Gastroesophageal sphincter (tissue), 4 donors: Measurements from ENCODE around the gene EEF1A1. TPM values are rescaled to one million over a fixed set of nuclear protein-coding genes. Genes with fewer than 3 reads are reported as not detected.
A peak's percentile ranks its signal among the peaks of the same experiment; 100 is the strongest.
"Not testable (repeated sequence)": the region's sequence is repeated elsewhere in the genome, so short reads cannot be mapped to it uniquely, and the experiment has no call there.

Source experiments
- ATAC-seq: fragments of 150-250 bp; one replicate; pipeline ENCODE4 v1.9.1; 2016; ENCODE audit warnings: mild to moderate bottlenecking, moderate library complexity
- H3K27ac ChIP-seq, 4 donors: fragments of 200-600 bp; sonication (generic) in 3 of 4; 1 replicate in 3 of 4; 2 replicates in 1 of 4; pipeline ENCODE4 v1.5.1; 2016 to 2019
- H3K27me3 ChIP-seq: fragments of 200-600 bp; sonication (generic); one replicate; pipeline ENCODE4 v1.5.1; 2019
- H3K36me3 ChIP-seq, 2 donors: fragments of 200-600 bp; sonication (generic); one replicate each; pipeline ENCODE4 v1.5.1; 2019; ENCODE audit warnings: control low read depth in 1 of 2
- H3K4me1 ChIP-seq, 3 donors: fragments of 200-600 bp; sonication (generic); 1 replicate in 2 of 3; 2 replicates in 1 of 3; pipeline ENCODE4 v1.5.1; 2016 to 2019; ENCODE audit warnings: control low read depth in 2 of 3
- H3K4me3 ChIP-seq, 2 donors: fragments of 200-600 bp; sonication (generic); one replicate each; pipeline ENCODE4 v1.5.1; 2019; ENCODE audit warnings: mild to moderate bottlenecking in 1 of 2, moderate library complexity in 1 of 2
- H3K9me3 ChIP-seq, 3 donors: fragments of 200-600 bp; sonication (generic); one replicate each; pipeline ENCODE4 v1.5.1; 2017 to 2019; ENCODE audit warnings: control low read depth in 2 of 3
- CTCF ChIP-seq, 4 experiments: fragments of 200-600 bp in 2 of 4; fragments of 450-650 bp in 2 of 4; sonication (generic) in 1 of 4; IDR thresholded peaks; one replicate each; pipeline ENCODE4 v1.5.1; 2017 to 2019; ENCODE audit warnings: antibody characterized with exemption in 4 of 4, mild to moderate bottlenecking in 2 of 4, moderate library complexity in 2 of 4
- EP300 ChIP-seq: sonication (generic); formaldehyde crosslinking; IDR thresholded peaks from one replicate; pipeline ENCODE4 v1.6.1; 2017; ENCODE audit warnings: antibody characterized with exemption, mild to moderate bottlenecking
- POLR2A ChIP-seq, 2 donors: fragments of 450-650 bp; IDR thresholded peaks; one replicate each; pipeline ENCODE4 v1.6.1; 2017; ENCODE audit warnings: antibody characterized with exemption in 2 of 2, mild to moderate bottlenecking in 2 of 2, moderate library complexity in 1 of 2
- POLR2AphosphoS5 ChIP-seq: sonication (generic); formaldehyde crosslinking; IDR thresholded peaks from one replicate; pipeline ENCODE4 v1.6.1; 2017; ENCODE audit warnings: antibody characterized with exemption
- WGBS, 2 donors: methylation state at CpG; one replicate each; pipeline ENCODE4 v1.1.5; 2018; ENCODE audit warnings: low coverage in 1 of 2; 5-methylcytosine and 5-hydroxymethylcytosine counted together
- total RNA-seq, 4 donors: library from RNA; depleted of rRNA; stranded (reverse); fragments of >200 nt; gene quantifications; one replicate each; pipeline ENCODE4 v1.1.0, GENCODE V29; 2016

Gene EEF1A1
- total RNA-seq, 4 donors from 2014 or later = 7,131 to 12,070 (median 10,987) TPM

- no peak for TF ChIP-seq EP300
- TF ChIP-seq POLR2AphosphoS5 = peak; percentile 8
- H3K9me3 ChIP-seq = no peaks in the 10 kb centered on the region
- no peaks in the 10 kb centered on the region for H3K27me3 ChIP-seq
- peaks cover 0 to 54% (median 26%) of the 10 kb centered on the region in 3 donors for H3K4me1 ChIP-seq
- ATAC-seq = peak; percentile 68
- WGBS, 2 donors = 0% methylated on average over 2 to 4 of the region's 36 CpGs
- peak overlapping the region; percentile 96 to 100 (median 99) for H3K27ac ChIP-seq
- H3K36me3 ChIP-seq = peaks cover 0 to 31% of the 10 kb centered on the region in 2 donors
- peak overlapping the region; percentile 84 to 92 for H3K4me3 ChIP-seq
Measured at GRCh38 chr6:73521351-73521985, 636 bp upstream of the EEF1A1 start.

GRCh38 chr6:73519926-73520687, 725 bp downstream of the EEF1A1 start:
- peaks cover 0 to 44% of the 10 kb centered on the region in 2 donors for H3K36me3 ChIP-seq
- peak overlapping the region; percentile 96 to 100 (median 98) for H3K27ac ChIP-seq
- H3K4me3 ChIP-seq = peak overlapping the region; percentile 84 to 92
- peaks cover 3 to 68% (median 32%) of the 10 kb centered on the region in 3 donors for H3K4me1 ChIP-seq
- ATAC-seq = peak; percentile 43
- 0% methylated on average over 4 to 5 of the region's 56 CpGs for WGBS, 2 donors
- no peaks in the 10 kb centered on the region for H3K27me3 ChIP-seq
- no peak for TF ChIP-seq CTCF (IDR thresholded peaks at IDR 0.05)
- peak; percentile 24 to 28 for TF ChIP-seq POLR2A (IDR thresholded peaks at IDR 0.05)
- TF ChIP-seq POLR2AphosphoS5 = peak; percentile 77
- H3K9me3 ChIP-seq = no peaks in the 10 kb centered on the region

- not testable (repeated sequence) for H3K9me3 ChIP-seq, H3K27me3 ChIP-seq, ATAC-seq
- Histone ChIP-seq H3K36me3 (peaks cover 0 to 53% of the 10 kb centered on the region in 2 donors), H3K4me3 (peak overlapping the region; percentile 84 to 92), H3K27ac (peak overlapping the region; percentile 96 to 100 (median 98)), H3K4me1 (peaks cover 3 to 76% (median 36%) of the 10 kb centered on the region in 3 donors)
- WGBS, 2 donors = 3 to 7% methylated on average over 5 to 6 of the region's 8 CpGs
Measured at GRCh38 chr6:73518982-73519881, 1.6 kb downstream of the EEF1A1 start.

GRCh38 chr6:73518100-73518981, 2.5 kb downstream of the EEF1A1 start:
- WGBS, 2 donors = 17 to 22% methylated on average over 8 to 13 of the region's 19 CpGs
- peak; percentile 59 for TF ChIP-seq POLR2AphosphoS5
- ATAC-seq, H3K27me3 ChIP-seq, H3K9me3 ChIP-seq: not testable (repeated sequence)
- Histone ChIP-seq H3K27ac (peak overlapping the region in 3 of 4 donors; percentile 64 to 100 (median 100)), H3K4me3 (peak overlapping the region in 1 of 2 donors; percentile 92), H3K36me3 (peaks cover 0 to 57% of the 10 kb centered on the region in 2 donors), H3K4me1 (peaks cover 3 to 77% (median 36%) of the 10 kb centered on the region in 3 donors)

GRCh38 chr6:73516514-73517489, 4.0 kb downstream of the EEF1A1 start:
- H3K4me1 ChIP-seq = peaks cover 3 to 62% (median 30%) of the 10 kb centered on the region in 3 donors
- no peaks in the 10 kb centered on the region for H3K27me3 ChIP-seq
- 45 to 47% methylated on average over 4 of the region's 4 CpGs for WGBS, 2 donors
- H3K27ac ChIP-seq = peak overlapping the region in 3 of 4 donors; percentile 49 to 69 (median 56)
- TF ChIP-seq EP300 (no peak), POLR2A (IDR thresholded peaks at IDR 0.05) (no peak), POLR2AphosphoS5 (peak; percentile 59), CTCF (IDR thresholded peaks at IDR 0.05) (no peak)
- ATAC-seq = no peak
- H3K9me3 ChIP-seq = no peaks in the 10 kb centered on the region
- peak overlapping the region in 1 of 2 donors; percentile 1 for H3K4me3 ChIP-seq
- peaks cover 0 to 63% of the 10 kb centered on the region in 2 donors for H3K36me3 ChIP-seq
